OCI-LY3 (cell line): ENCODE measurements around the gene CDHR2.

ENCODE experiments used
- CTCF ChIP-seq: fragments of 200-600, 300-600 bp; sonication (generic); IDR thresholded peaks from 2 replicates; pipeline ENCODE4 v1.5.1; 2014; ENCODE audit warnings: antibody characterized with exemption, low read length, low read depth
- EZH2phosphoT487 ChIP-seq: fragments of 200-600 bp; shearing (Covaris generic); IDR thresholded peaks from 2 replicates; pipeline ENCODE4 v1.6.1; 2018; ENCODE audit warnings: antibody characterized with exemption, mixed run types, low read depth

- TF ChIP-seq CTCF (no peak), EZH2phosphoT487 (no peak)
Observed at GRCh38 chr5:176540476-176540899, 8.7 kb upstream of the CDHR2 start.
